HFFc6 (cell line): ENCODE measurements around the gene WDR6. TPM values are rescaled to one million over a fixed set of nuclear protein-coding genes. Genes with fewer than 3 reads are reported as not detected.
A peak's percentile ranks its signal among the peaks of the same experiment; 100 is the strongest.

Source experiments
- DNase-seq: peaks from one replicate; pipeline ENCODE4 v3.0.0-alpha.2; 2018
- H3K27ac Mint-ChIP-seq: 2 replicates; pipeline ENCODE4 v1.8.0; 2020; ENCODE audit warnings: mild to moderate bottlenecking, mixed read lengths
- H3K27me3 Mint-ChIP-seq: 2 replicates; pipeline ENCODE4 v1.8.0; 2021; ENCODE audit warnings: mild to moderate bottlenecking, moderate library complexity, mixed read lengths; ENCODE audit not compliant: insufficient read depth
- H3K36me3 Mint-ChIP-seq: 2 replicates; pipeline ENCODE4 v1.8.0; 2021; ENCODE audit warnings: low read depth, mixed read lengths
- H3K4me1 Mint-ChIP-seq: 2 replicates; pipeline ENCODE4 v1.8.0; 2020; ENCODE audit warnings: low read depth, mixed read lengths
- H3K4me3 Mint-ChIP-seq: 2 replicates; pipeline ENCODE4 v1.8.0; 2020; ENCODE audit warnings: mild to moderate bottlenecking, moderate library complexity, mixed read lengths
- H3K9me3 Mint-ChIP-seq: 2 replicates; pipeline ENCODE4 v1.8.0; 2020; ENCODE audit warnings: mild to moderate bottlenecking, mixed read lengths
- total RNA-seq, 6 experiments: library from RNA; stranded (reverse); fragmentation: NEBNext Ultra II Directional; extraction: Animal tissue kit (Norgen Biotek cat#: 25700); gene quantifications; 2 replicates in 1 of 6; 3 replicates in 5 of 6; pipeline ENCODE4 v1.2.3, GENCODE V29; 2021
- TF ChIP-seq, protein P1 (sequence below): fragments of 200-600 bp; sonication (generic); IDR thresholded peaks from 2 replicates; pipeline ENCODE4 v1.5.0; 2021; ENCODE audit warnings: antibody characterized with exemption, mild to moderate bottlenecking

The WDR6 gene
- total RNA-seq, 6 experiments from 2014 or later, result 107 to 123 (median 115) TPM

GRCh38 chr3:49028673-49029562, 21.7 kb downstream of the WDR6 start, which contains the start of gene IMPDH2:
Gene IMPDH2, minus strand, starts transcription at chr3:49029398. Its CDS starts 48 bp downstream, at chr3:49029350.
- Mint-ChIP-seq H3K36me3 (peaks cover 61% of the 10 kb centered on the region), H3K27me3 (peaks cover 14% of the 10 kb centered on the region), H3K9me3 (peaks cover 3% of the 10 kb centered on the region; the same call in 1 of the 2 replicates), H3K4me1 (peaks cover 69% of the 10 kb centered on the region), H3K27ac (peak within 1 kb of the TSS; percentile 92), H3K4me3 (peak within 1 kb of the TSS; percentile 95)
- DNase-seq, result peak; percentile 88
- TF ChIP-seq, protein P1, sequence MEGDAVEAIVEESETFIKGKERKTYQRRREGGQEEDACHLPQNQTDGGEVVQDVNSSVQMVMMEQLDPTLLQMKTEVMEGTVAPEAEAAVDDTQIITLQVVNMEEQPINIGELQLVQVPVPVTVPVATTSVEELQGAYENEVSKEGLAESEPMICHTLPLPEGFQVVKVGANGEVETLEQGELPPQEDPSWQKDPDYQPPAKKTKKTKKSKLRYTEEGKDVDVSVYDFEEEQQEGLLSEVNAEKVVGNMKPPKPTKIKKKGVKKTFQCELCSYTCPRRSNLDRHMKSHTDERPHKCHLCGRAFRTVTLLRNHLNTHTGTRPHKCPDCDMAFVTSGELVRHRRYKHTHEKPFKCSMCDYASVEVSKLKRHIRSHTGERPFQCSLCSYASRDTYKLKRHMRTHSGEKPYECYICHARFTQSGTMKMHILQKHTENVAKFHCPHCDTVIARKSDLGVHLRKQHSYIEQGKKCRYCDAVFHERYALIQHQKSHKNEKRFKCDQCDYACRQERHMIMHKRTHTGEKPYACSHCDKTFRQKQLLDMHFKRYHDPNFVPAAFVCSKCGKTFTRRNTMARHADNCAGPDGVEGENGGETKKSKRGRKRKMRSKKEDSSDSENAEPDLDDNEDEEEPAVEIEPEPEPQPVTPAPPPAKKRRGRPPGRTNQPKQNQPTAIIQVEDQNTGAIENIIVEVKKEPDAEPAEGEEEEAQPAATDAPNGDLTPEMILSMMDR, result peak; percentile 24; the same call in 1 of the 2 replicates

DNA sequence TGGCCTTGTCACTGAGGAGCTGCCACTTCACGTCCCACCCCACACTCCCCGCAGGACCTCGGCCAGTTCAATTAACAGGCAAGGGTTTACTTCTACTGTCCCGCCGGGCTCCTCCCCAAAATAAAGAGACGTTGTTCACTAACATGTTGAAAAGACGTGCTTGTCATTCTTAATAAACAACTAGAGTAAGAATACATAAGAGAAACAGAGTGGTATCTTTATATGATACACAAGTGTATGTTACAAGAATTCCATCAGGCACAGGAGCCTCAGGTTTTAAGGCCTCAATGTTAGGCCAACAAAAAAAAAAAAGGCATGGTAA, 22.3 kb downstream of the WDR6 start:
- peaks cover 63% of the 10 kb centered on the region for H3K4me1 Mint-ChIP-seq

DNA sequence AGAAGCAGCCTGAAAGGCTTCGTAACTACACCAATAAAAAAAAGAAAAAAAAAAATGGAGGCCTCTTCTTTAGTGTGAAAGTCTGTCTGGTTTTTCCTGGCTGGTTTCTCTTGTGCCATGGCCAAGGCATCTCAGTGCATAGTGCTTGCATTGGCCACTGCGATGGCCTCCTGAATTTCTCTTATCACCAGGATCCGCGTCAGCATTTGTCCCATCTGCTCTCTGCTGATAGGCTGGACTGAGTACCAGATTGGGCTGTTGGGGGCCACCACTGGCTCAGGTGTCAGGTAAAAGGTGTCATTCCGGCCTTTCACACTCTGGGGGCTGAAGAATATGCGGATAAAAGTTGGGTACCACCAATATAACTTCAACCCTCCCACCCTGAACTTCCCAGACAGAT, 23.1 kb downstream of the WDR6 start:
- Mint-ChIP-seq H3K36me3 (peaks cover 58% of the 10 kb centered on the region), H3K4me1 (peaks cover 55% of the 10 kb centered on the region), H3K9me3 (peaks cover 3% of the 10 kb centered on the region; the same call in 1 of the 2 replicates), H3K27ac (peak overlapping the region; percentile 92), H3K4me3 (no peak overlapping the region), H3K27me3 (peaks cover 16% of the 10 kb centered on the region)
- TF ChIP-seq, protein P1, result no peak
- no peak for DNase-seq

More for the DNA sequence above, 22.3 kb downstream of the WDR6 start:
- Mint-ChIP-seq H3K27me3 (peaks cover 14% of the 10 kb centered on the region), H3K36me3 (peaks cover 57% of the 10 kb centered on the region), H3K4me3 (peak overlapping the region; percentile 95), H3K9me3 (peaks cover 3% of the 10 kb centered on the region; the same call in 1 of the 2 replicates), H3K27ac (peak overlapping the region; percentile 92)
- TF ChIP-seq, protein P1, result no peak
- DNase-seq, result no peak

GRCh38 chr3:49032646-49033304, 25.6 kb downstream of the WDR6 start:
- Mint-ChIP-seq H3K36me3 (peaks cover 35% of the 10 kb centered on the region), H3K4me1 (peaks cover 36% of the 10 kb centered on the region), H3K4me3 (no peak overlapping the region), H3K27ac (peak overlapping the region; percentile 23), H3K9me3 (peaks cover 3% of the 10 kb centered on the region; the same call in 1 of the 2 replicates), H3K27me3 (peaks cover 11% of the 10 kb centered on the region)
- TF ChIP-seq, protein P1, result no peak
- DNase-seq, result no peak

- peaks cover 5% of the 10 kb centered on the region for H3K27me3 Mint-ChIP-seq
- TF ChIP-seq, protein P1, result no peak
- H3K4me1 Mint-ChIP-seq, result peaks cover 18% of the 10 kb centered on the region
- H3K4me3 Mint-ChIP-seq, result no peak overlapping the region
- no peak overlapping the region; the same call in 1 of the 2 replicates for H3K27ac Mint-ChIP-seq
- peaks cover 19% of the 10 kb centered on the region for H3K36me3 Mint-ChIP-seq
- no peaks in the 10 kb centered on the region for H3K9me3 Mint-ChIP-seq
- no peak for DNase-seq
Measured at GRCh38 chr3:49034650-49035049, 27.5 kb downstream of the WDR6 start.
